Kidney epithelial cell (primary cell): Measurements from ENCODE around the gene TLCD3B. TPM values are rescaled to one million over a fixed set of nuclear protein-coding genes. Genes with fewer than 3 reads are reported as not detected.
"Not testable (repeated sequence)": the region's sequence is repeated elsewhere in the genome, so short reads cannot be mapped to it uniquely, and the experiment has no call there.

Source experiments
- DNase-seq: peaks from one replicate; pipeline ENCODE4 v3.0.0-alpha.2; 2010; ENCODE audit warnings: low read depth
- H3K27me3 ChIP-seq: 2 replicates; pipeline ENCODE4 v1.6.0; 2011; ENCODE audit warnings: low read length; ENCODE audit not compliant: control insufficient read depth, insufficient read depth
- H3K36me3 ChIP-seq: 2 replicates; pipeline ENCODE4 v1.5.1; 2011; ENCODE audit warnings: low read length; ENCODE audit not compliant: control insufficient read depth, insufficient read depth
- H3K4me3 ChIP-seq: 2 replicates; pipeline ENCODE4 v1.5.1; 2011; ENCODE audit warnings: low read depth, mild to moderate bottlenecking, control low read depth, low read length
- total RNA-seq: library from RNA; depleted of rRNA; stranded (reverse); fragments of >200 nt; gene quantifications from 2 replicates; pipeline ENCODE4 v1.2.3, GENCODE V29; 2015
- TF ChIP-seq, protein P1 (sequence below): IDR thresholded peaks from 2 replicates; pipeline ENCODE4 v1.5.1; 2011; ENCODE audit warnings: mild to moderate bottlenecking, moderate library complexity, low read length, control low read depth, inconsistent platforms; ENCODE audit not compliant: insufficient read depth, poor library complexity, severe bottlenecking

TLCD3B gene
- total RNA-seq, 1 donor from 2014 or later, result not detected

DNA sequence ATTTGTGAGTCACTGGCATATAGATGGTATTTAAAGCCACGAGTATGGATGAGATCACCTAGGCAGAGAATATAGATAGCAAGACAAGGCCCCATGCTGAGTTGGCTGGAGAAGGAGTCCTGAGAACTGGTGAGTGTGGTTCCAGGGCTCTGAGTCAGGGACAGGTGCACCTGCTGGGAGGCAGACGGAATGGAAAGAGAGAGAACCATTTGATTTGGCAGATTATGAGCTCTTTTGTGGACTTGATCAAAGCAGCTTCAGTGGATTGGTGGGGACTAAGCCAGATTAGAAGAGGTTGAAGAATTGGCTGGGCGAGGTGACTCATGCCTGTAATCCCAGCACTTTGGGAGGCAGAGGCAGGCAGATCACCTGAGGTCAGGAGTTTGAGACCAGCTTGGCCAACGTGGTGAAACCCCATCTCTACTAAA, 12.3 kb downstream of the TLCD3B start:
- no peak for DNase-seq
- Histone ChIP-seq H3K4me3 (no peak overlapping the region), H3K36me3 (no peaks in the 10 kb centered on the region), H3K27me3 (no peaks in the 10 kb centered on the region)
- TF ChIP-seq, protein P1, sequence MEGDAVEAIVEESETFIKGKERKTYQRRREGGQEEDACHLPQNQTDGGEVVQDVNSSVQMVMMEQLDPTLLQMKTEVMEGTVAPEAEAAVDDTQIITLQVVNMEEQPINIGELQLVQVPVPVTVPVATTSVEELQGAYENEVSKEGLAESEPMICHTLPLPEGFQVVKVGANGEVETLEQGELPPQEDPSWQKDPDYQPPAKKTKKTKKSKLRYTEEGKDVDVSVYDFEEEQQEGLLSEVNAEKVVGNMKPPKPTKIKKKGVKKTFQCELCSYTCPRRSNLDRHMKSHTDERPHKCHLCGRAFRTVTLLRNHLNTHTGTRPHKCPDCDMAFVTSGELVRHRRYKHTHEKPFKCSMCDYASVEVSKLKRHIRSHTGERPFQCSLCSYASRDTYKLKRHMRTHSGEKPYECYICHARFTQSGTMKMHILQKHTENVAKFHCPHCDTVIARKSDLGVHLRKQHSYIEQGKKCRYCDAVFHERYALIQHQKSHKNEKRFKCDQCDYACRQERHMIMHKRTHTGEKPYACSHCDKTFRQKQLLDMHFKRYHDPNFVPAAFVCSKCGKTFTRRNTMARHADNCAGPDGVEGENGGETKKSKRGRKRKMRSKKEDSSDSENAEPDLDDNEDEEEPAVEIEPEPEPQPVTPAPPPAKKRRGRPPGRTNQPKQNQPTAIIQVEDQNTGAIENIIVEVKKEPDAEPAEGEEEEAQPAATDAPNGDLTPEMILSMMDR, result no peak

GRCh38 chr16:30017937-30018336, 13.1 kb downstream of the TLCD3B start:
- not testable (repeated sequence) for H3K36me3 ChIP-seq, H3K27me3 ChIP-seq, DNase-seq, H3K4me3 ChIP-seq

DNA sequence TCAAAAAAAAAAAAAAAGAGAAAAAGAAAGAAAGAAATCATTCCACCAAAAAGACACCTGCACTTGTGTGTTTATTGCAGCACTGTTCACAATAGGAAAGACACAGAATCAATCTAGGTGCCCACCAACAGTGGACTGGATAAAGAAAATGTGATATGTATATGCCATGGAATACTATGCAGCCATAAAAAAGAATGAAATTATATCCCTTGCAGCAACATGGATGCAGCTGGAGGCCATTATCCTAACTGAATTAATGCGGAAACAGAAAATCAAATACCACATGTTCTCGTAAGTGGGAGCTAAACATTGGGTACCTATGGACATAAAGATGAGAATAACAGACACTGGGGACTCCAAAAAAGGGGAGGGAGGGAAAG, 13.8 kb downstream of the TLCD3B start:
- Histone ChIP-seq H3K4me3 (no peak overlapping the region), H3K27me3 (no peaks in the 10 kb centered on the region), H3K36me3 (no peaks in the 10 kb centered on the region)
- TF ChIP-seq, protein P1, result no peak
- no peak for DNase-seq

GRCh38 chr16:30016555-30017276, 14.4 kb downstream of the TLCD3B start:
- DNase-seq, result no peak
- Histone ChIP-seq H3K36me3 (no peaks in the 10 kb centered on the region), H3K27me3 (peaks cover 5% of the 10 kb centered on the region), H3K4me3 (no peak overlapping the region)
- TF ChIP-seq, protein P1, result no peak

DNA sequence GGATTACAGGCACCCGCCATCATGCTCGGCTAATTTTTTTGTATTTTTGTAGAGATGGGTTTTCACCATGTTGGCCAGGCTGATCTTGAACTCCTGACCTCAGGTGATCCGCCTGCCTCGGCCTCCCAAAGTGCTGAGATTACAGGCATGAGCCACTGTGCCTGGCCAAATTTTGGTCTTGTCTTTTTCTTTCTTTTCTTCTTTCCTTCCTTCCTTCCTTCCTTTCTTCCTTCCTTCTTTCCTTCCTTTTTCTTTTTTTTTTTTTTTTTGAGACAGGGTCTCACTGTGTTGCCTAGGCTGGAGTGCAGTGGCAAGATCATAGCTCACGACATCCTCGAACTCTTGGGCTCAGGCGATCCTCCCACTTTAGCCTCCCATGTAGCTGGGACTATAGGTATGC, 15.6 kb downstream of the TLCD3B start:
- not testable (repeated sequence) for H3K36me3 ChIP-seq, H3K4me3 ChIP-seq, DNase-seq
- H3K27me3 ChIP-seq, result peaks cover 17% of the 10 kb centered on the region

- peaks cover 32% of the 10 kb centered on the region for H3K27me3 ChIP-seq
- not testable (repeated sequence) for DNase-seq, H3K4me3 ChIP-seq, H3K36me3 ChIP-seq
These were observed 18.5 kb downstream of the TLCD3B start for GRCh38 chr16:30012598-30012997.

DNA sequence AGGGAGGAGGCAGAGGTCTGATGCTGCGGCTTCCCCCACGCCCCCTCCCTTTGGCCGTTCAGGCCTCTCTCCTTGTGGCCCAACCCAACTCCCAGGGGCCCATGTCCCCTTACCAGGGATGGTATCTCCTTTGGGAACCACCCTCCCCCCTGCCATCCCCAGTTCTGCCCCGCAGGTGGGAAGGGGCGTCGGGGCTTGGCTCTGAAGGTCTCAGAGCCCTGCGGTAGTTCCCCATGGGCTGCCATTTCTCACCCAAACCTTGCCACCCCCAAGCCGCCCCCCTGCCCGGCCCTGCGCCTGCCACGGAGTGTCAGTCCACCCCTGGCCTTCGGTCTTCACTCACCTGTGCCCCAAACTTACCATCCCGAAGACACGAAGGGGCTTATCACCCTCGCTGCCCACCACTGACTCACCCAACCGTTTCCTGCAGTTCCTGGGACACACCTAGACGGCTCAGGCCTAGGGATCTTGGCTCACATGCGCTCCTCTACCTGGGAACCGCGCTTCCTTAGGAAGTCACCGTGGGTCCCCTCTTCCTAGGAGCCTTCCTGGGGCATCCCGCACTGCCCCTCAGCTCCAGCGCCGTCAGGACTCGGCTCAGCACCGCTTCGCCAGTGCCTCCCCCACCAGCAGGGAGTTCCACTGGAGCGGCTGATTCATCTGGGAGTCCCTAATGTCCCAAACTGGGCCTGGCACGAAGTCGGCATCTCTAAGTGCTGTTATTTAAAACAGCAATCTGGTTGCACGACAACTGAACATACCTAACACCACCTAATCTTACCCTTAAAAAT, 19.2 kb downstream of the TLCD3B start:
- no peak for DNase-seq
- Histone ChIP-seq H3K27me3 (peaks cover 32% of the 10 kb centered on the region), H3K36me3 (no peaks in the 10 kb centered on the region), H3K4me3 (no peak overlapping the region)
- TF ChIP-seq, protein P1, result no peak
